Neural progenitor cell (in vitro differentiated cells): ENCODE results near the gene VIP. TPM values are rescaled to one million over a fixed set of nuclear protein-coding genes. Genes with fewer than 3 reads are reported as not detected.

Source experiments
- DNase-seq: peaks from one replicate; pipeline ENCODE4 v3.0.0-alpha.2; 2016; ENCODE audit warnings: low spot score
- H2AFZ ChIP-seq: fragments of 200-600 bp; sonication (generic); replicated peaks from 2 replicates; pipeline ENCODE4 v1.6.1; 2016; ENCODE audit warnings: antibody characterized with exemption
- H3F3A ChIP-seq: fragments of 200-600 bp; sonication (generic); 2 replicates; pipeline ENCODE4 v1.6.1; 2016; ENCODE audit warnings: antibody characterized with exemption, low read depth
- H3K27ac ChIP-seq: fragments of 200-600 bp; sonication (generic); 2 replicates; pipeline ENCODE4 v1.5.1; 2016; ENCODE audit warnings: mild to moderate bottlenecking
- H3K27me3 ChIP-seq: fragments of 200-600 bp; sonication (generic); 2 replicates; pipeline ENCODE4 v1.6.1; 2016; ENCODE audit warnings: mild to moderate bottlenecking, moderate library complexity
- H3K36me3 ChIP-seq: fragments of 200-600 bp; sonication (generic); 2 replicates; pipeline ENCODE4 v1.5.1; 2016
- H3K4me1 ChIP-seq: fragments of 200-600 bp; sonication (generic); 2 replicates; pipeline ENCODE4 v1.6.1; 2016; ENCODE audit warnings: mixed run types
- H3K4me2 ChIP-seq: fragments of 200-600 bp; sonication (generic); 2 replicates; pipeline ENCODE4 v1.6.1; 2016
- H3K4me3 ChIP-seq: fragments of 200-600 bp; sonication (generic); 2 replicates; pipeline ENCODE4 v1.5.1; 2016
- H3K79me2 ChIP-seq: fragments of 200-600 bp; sonication (generic); 2 replicates; pipeline ENCODE4 v1.6.1; 2016; ENCODE audit warnings: low read depth
- H3K9ac ChIP-seq: fragments of 200-600 bp; sonication (generic); 2 replicates; pipeline ENCODE4 v1.6.1; 2016
- H3K9me3 ChIP-seq: fragments of 200-600 bp; sonication (generic); 2 replicates; pipeline ENCODE4 v1.5.1; 2016; ENCODE audit warnings: low read depth
- H4K20me1 ChIP-seq: fragments of 200-600 bp; sonication (generic); 2 replicates; pipeline ENCODE4 v1.6.1; 2016; ENCODE audit warnings: low read depth
- H3K27ac Mint-ChIP-seq: 3 replicates; pipeline ENCODE4 v1.8.0; 2021; ENCODE audit warnings: mixed read lengths
- H3K27me3 Mint-ChIP-seq: 2 replicates; pipeline ENCODE4 v1.8.0; 2022; ENCODE audit warnings: low read depth, mild to moderate bottlenecking, inconsistent platforms, moderate library complexity, mixed read lengths; ENCODE audit not compliant: insufficient read depth
- H3K36me3 Mint-ChIP-seq: 3 replicates; pipeline ENCODE4 v1.8.0; 2021; ENCODE audit warnings: mixed read lengths
- H3K4me1 Mint-ChIP-seq: 3 replicates; pipeline ENCODE4 v1.8.0; 2021; ENCODE audit warnings: mixed read lengths
- H3K4me3 Mint-ChIP-seq: 3 replicates; pipeline ENCODE4 v1.8.0; 2021; ENCODE audit warnings: mild to moderate bottlenecking, moderate library complexity, mixed read lengths
- H3K9me3 Mint-ChIP-seq: 3 replicates; pipeline ENCODE4 v1.8.0; 2020; ENCODE audit warnings: mixed read lengths
- EZH2 ChIP-seq: fragments of 200-600 bp; sonication (generic); IDR thresholded peaks from 2 replicates; pipeline ENCODE4 v1.6.1; 2017; ENCODE audit warnings: antibody characterized with exemption, mild to moderate bottlenecking, moderate library complexity
- EZH2phosphoT487 ChIP-seq: fragments of 200-600 bp; sonication (generic); IDR thresholded peaks from 2 replicates; pipeline ENCODE4 v1.6.1; 2017; ENCODE audit warnings: antibody characterized with exemption
- total RNA-seq: library from RNA; depleted of rRNA; stranded (reverse); fragments of >200 nt; gene quantifications from 2 replicates; pipeline ENCODE4 v1.2.3, GENCODE V29; 2015; ENCODE audit warnings: low replicate concordance
- TF ChIP-seq, protein P1 (sequence below): fragments of 200-600 bp; sonication (generic); IDR thresholded peaks from 2 replicates; pipeline ENCODE4 v1.5.1; 2017; ENCODE audit warnings: antibody characterized with exemption, mild to moderate bottlenecking

Gene VIP
- total RNA-seq, 1 donor from 2014 or later: not detected

DNA sequence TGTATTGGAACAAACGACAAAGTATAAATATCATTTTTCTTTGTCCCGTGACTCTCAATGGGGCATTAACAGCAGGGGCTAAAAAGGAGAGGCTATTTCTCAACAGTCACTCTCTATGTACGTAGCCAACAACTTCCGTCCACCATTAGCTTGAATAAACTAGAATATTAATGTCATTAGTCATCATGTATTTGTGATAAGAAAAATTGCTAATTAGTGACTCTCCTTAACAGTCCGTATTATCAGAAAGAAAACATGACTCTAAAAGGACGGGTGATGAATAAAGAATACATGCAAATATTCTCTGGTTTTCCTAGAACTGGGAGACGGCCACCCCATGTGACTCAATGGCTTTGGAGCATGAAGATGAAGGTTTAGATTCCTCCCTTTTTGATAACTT, 18.6 kb downstream of the VIP start:
- Histone ChIP-seq H3K36me3 (no peaks in the 10 kb centered on the region), H3K9ac (no peak overlapping the region), H3K9me3 (no peaks in the 10 kb centered on the region), H3K4me2 (no peak overlapping the region), H3K4me3 (no peak overlapping the region), H2AFZ (no peak overlapping the region), H3K27me3 (no peaks in the 10 kb centered on the region), H3K27ac (no peak overlapping the region), H3K79me2 (no peaks in the 10 kb centered on the region), H3K4me1 (no peaks in the 10 kb centered on the region), H4K20me1 (no peaks in the 10 kb centered on the region), H3F3A (no peaks in the 10 kb centered on the region)
- no peak for TF ChIP-seq EZH2
- no peak for TF ChIP-seq EZH2phosphoT487
- TF ChIP-seq, protein P1, sequence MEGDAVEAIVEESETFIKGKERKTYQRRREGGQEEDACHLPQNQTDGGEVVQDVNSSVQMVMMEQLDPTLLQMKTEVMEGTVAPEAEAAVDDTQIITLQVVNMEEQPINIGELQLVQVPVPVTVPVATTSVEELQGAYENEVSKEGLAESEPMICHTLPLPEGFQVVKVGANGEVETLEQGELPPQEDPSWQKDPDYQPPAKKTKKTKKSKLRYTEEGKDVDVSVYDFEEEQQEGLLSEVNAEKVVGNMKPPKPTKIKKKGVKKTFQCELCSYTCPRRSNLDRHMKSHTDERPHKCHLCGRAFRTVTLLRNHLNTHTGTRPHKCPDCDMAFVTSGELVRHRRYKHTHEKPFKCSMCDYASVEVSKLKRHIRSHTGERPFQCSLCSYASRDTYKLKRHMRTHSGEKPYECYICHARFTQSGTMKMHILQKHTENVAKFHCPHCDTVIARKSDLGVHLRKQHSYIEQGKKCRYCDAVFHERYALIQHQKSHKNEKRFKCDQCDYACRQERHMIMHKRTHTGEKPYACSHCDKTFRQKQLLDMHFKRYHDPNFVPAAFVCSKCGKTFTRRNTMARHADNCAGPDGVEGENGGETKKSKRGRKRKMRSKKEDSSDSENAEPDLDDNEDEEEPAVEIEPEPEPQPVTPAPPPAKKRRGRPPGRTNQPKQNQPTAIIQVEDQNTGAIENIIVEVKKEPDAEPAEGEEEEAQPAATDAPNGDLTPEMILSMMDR: no peak
- no peaks in the 10 kb centered on the region for H3K4me1 Mint-ChIP-seq
- H3K4me3 Mint-ChIP-seq: no peak overlapping the region
- H3K27ac Mint-ChIP-seq: no peak overlapping the region
- H3K36me3 Mint-ChIP-seq: no peaks in the 10 kb centered on the region
- no peak for DNase-seq
- peaks cover 2% of the 10 kb centered on the region for H3K27me3 Mint-ChIP-seq
- no peaks in the 10 kb centered on the region for H3K9me3 Mint-ChIP-seq

DNA sequence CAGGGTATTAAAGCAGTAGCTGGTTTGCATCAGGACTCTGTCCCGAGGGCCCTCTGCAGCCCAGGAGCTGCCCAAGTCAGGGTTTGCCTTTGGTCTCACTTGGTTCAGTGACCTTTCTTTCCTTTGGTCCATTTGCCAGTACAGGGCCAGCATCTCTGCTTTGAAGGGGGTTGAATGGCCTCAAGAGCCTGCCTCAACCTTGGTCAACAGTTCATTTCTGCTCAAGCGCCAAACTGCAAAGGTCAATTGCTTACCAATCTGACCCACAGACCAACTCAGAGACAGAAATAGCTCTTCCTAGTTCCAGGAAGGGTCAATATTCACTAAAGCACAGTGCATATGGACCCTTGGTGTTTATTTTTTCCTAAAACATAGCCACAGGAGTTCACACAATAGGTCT, 19.4 kb downstream of the VIP start:
- Histone ChIP-seq H3K27me3 (no peaks in the 10 kb centered on the region), H3F3A (no peaks in the 10 kb centered on the region), H2AFZ (no peak overlapping the region), H4K20me1 (no peaks in the 10 kb centered on the region), H3K36me3 (no peaks in the 10 kb centered on the region), H3K9ac (no peak overlapping the region), H3K27ac (no peak overlapping the region), H3K4me2 (no peak overlapping the region), H3K79me2 (no peaks in the 10 kb centered on the region), H3K9me3 (no peaks in the 10 kb centered on the region), H3K4me3 (no peak overlapping the region), H3K4me1 (no peaks in the 10 kb centered on the region)
- Mint-ChIP-seq H3K36me3 (no peaks in the 10 kb centered on the region), H3K4me1 (no peaks in the 10 kb centered on the region), H3K27me3 (peaks cover 2% of the 10 kb centered on the region), H3K4me3 (no peak overlapping the region), H3K27ac (no peak overlapping the region), H3K9me3 (no peaks in the 10 kb centered on the region)
- no peak for TF ChIP-seq EZH2
- TF ChIP-seq, protein P1: no peak
- no peak for TF ChIP-seq EZH2phosphoT487
- no peak for DNase-seq

DNA sequence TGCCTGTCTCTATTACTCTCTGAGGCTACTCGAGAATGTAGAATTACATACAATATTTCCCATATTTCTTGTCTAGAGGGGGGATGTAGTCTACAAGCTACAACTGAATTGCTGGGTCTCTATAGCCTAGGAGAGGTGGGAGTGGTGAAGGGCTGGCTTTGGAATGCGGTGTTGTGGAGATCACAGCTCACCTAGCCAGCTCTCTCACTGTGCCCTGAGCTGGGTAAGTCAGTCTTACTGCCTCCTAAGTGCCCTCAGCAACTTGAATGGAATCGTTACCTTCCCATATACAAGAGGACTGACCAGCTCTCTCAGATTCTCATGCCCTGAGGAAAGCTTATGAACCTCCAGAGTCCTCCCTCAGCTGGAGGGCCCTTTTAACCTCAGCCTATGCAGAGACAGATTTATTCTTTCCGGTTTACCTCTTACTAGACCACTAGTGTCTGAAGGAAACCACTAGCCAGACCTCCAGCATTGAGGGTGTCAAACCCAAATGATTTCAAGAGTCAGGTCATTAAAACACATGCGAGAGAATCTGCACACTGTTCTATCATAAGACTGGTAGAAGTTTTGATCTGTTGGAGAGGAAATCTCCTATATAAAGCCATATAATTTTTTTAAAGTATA, 20.6 kb downstream of the VIP start:
- Histone ChIP-seq H3K4me1 (no peaks in the 10 kb centered on the region), H3K36me3 (no peaks in the 10 kb centered on the region), H3K27ac (no peak overlapping the region), H2AFZ (no peak overlapping the region), H3K4me2 (no peak overlapping the region), H3K4me3 (no peak overlapping the region), H3F3A (no peaks in the 10 kb centered on the region), H3K9me3 (no peaks in the 10 kb centered on the region), H3K27me3 (no peaks in the 10 kb centered on the region), H3K79me2 (no peaks in the 10 kb centered on the region), H4K20me1 (no peaks in the 10 kb centered on the region), H3K9ac (no peak overlapping the region)
- Mint-ChIP-seq H3K36me3 (no peaks in the 10 kb centered on the region), H3K27me3 (peaks cover 2% of the 10 kb centered on the region), H3K4me1 (no peaks in the 10 kb centered on the region), H3K4me3 (no peak overlapping the region), H3K27ac (no peak overlapping the region), H3K9me3 (no peaks in the 10 kb centered on the region)
- TF ChIP-seq EZH2phosphoT487 (no peak), EZH2 (no peak)
- TF ChIP-seq, protein P1: no peak
- DNase-seq: no peak
